GM19324 (cell line): ENCODE measurements around the gene SPEM2.
"Not testable (repeated sequence)": the region's sequence is repeated elsewhere in the genome, so short reads cannot be mapped to it uniquely, and the experiment has no call there.

Experiments
- ATAC-seq: cut with Tn5 transposase; IDR thresholded peaks from one replicate; pipeline ENCODE4 v1.9.1; 2021; ENCODE audit warnings: mild to moderate bottlenecking, moderate library complexity; ENCODE audit not compliant: unreplicated experiment, low FRiP score

The SPEM2 gene

DNA sequence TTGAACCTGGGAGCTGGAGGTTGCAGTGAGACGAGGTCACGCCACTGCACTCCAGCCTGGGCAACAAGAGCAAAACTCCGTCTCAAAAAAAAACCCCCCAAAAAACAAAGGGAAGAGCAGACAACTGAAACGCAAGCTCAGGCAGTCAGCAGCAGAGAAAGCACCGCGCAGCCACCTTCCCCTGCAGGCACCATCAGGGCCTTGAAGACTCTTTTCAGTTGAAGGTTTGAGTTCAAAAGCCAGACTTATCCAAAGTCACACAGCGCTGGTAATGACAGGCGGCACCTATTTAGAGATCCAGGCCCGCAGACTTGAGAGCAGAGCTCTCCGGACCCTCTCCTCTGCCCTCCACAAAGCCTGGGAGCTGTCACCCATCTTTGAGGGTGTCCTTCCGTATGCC is 42.9 kb downstream of the SPEM2 start:
- ATAC-seq = no peak

DNA sequence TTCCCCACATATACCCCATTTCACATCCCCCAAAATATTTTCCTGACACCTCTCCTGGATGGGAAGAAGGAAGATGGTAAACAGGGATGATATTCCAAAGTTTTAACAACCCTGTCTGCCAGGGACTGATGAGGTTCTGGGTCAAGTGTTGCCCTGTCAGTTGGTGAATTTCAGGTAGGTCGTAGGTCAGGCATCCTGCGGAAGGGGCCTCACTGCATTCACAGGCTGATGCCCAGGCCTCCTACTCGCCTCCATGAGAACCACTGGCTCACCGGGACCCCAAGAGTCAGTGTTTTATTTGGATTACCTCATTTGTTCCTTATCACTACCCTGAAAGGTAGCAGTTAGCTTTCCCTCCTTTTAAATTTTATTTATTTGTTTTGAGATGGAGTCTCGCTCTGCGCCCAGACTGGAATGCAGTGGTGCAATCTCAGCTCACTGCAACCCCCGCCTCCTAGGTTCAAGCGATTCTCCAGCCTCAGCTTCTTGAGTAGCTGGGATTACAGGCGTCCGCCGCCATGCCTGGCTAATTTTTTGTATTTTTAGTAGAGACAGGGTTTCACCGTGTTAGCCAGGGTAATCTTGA is 43.5 kb downstream of the SPEM2 start:
- no peak for ATAC-seq

DNA sequence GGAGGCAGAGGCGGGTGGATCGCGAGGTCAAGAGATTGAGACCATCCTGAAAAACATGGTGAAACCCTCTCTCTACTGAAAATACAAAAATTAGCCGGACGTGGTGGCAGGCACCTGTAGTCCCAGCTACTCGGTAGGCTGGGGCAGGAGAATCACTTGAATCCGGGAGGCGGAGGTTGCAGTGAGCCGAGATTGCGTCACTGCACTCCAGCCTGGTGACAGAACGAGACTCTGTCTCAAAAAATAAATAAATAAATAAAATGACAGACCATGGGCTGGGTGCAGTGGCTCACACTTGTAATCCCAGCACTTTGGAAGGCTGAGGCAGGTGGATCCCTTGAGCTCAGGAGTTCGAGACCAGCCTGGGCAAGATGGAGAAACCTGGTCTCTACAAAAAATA is 44.4 kb downstream of the SPEM2 start:
- not testable (repeated sequence) for ATAC-seq

DNA sequence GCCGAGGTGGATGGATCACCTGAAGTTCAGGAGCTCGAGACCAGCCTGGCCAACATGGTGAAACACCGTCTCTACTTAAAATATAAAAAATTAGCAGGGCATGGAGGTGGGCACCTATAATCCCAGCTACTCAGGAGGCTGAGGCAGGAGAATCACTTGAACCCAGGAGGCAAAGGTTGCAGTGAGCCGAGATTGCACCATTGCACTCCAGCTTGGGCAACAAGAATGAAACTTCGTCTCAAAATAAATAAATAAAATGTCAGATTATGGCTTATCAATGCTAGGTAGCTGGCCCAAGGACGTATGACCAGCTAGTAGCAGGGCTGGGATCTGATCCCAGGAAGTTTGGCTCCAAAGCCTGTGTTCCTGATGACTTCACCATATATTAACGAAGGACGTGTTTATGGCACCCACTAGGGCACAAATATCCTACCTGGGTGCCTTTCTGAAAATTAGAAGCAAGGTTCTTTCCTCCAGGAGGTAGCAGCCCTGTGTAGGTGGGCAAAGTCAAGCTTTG is 45.1 kb downstream of the SPEM2 start:
- ATAC-seq = not testable (repeated sequence)

DNA sequence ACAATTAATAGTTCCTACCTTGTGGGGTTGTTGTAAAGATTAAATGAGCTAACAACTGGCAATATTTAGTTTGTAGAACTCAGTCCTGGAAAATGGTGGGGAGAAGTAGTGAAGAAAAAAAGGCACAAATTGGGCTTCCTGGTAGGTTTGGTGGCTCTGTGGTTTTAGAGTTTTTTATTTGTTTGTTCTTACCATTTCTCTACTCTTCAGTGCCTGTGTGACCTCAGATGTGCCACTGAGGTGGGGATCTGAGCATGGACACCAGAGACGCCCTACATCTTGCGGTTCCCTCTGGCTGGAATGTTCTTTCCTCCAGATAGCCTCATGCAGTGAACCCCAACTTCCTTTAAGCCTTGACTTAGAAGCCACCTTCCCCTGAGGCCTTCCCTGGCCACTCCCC is 46.3 kb downstream of the SPEM2 start:
- ATAC-seq = no peak

DNA sequence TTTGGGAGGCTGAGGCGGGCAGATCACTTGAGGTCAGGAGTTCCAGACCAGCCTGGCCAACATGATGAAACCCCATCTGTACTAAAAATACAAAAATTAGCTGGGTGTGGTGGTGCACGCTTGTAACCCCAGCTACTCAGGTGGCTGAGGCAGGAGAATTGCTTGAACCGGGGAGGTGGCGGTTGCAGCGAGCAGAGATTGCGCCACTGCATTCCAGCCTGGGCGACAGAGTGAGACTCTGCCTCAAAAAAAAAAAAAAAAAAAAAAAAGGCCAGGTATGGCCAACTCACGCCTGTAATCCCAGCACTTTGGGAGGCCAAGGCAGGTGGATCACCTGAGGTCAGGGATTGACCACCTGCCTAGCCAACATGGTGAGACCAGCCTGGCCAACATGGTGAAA is 49.4 kb downstream of the SPEM2 start:
- ATAC-seq = not testable (repeated sequence)

DNA sequence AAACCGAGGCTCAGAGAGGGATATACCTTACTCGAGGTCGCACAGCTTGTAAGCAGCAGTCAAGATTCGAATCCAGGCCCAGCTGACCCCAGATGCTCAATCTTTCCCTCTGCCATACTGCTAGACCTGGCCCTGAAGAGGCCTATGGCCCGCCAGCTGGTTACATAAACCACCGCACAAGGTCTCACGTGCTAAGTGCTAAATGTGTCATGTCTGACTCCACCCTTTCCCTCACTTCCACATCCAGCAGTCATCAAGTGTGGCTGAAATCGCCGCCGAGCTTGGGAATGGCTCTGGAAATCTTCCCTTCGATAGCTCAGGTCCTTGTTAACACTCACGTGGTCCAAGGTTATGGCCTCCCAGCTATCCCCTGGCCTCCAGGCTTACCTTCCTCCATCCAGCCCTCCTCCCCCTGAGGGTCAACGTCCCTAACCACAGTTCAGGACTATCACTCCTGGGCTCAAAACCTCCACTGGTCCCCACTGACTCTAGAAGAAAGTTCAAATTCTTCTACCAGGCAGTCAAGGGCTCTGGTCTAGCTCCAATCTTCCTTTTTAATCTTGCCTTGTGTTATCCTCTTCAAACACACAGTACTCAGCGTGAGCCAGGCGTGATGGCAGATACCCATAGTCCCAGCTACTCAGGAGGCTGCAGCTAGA is 50.5 kb downstream of the SPEM2 start:
- ATAC-seq = no peak

DNA sequence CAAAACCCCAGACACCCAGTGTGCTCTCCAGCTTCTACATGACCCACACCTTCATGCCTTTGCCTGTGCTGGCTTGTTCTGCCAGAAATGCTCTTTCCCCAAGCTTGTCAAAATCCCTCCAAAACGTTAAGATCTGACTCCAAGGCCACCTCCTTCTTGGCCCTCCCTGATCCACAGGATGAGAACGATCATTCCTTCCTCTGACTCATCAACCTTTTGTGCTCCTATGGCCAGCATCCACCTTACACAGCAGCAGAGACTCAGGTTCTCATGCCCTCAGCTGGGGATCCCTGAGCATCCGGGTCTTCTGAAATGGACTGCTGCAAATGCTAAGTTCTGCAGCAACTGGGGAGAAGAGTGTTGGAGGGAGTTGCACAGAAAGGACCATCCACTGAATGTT is 51.1 kb downstream of the SPEM2 start:
- no peak for ATAC-seq

DNA sequence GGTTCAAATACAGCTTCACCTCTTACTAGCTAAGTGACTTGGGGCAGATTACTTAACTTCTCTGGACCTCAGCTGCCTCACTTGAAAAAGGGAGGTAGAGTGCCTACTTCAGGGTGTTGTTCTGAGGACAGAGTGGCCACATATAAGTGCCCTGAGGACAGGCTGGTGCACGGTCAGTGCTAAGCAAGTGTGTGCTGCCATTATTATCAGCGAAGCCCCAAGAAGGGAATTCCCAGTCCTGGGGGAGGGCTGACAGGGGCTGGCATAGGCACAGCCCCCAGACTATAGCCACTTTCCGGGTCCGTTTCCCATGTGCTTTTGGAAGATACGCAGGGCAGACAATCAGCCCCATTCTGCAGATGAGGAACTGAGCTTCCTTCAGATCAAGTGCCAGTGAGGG is 51.5 kb downstream of the SPEM2 start:
- no peak for ATAC-seq
